Endothelial cell of umbilical vein (primary cell): ENCODE measurements around the gene RASL10B. TPM values are rescaled to one million over a fixed set of nuclear protein-coding genes. Genes with fewer than 3 reads are reported as not detected.

ENCODE experiments used
- BruUV-seq: library from RNA; stranded (reverse); fragments of 400-500 nt; replicated peaks from 2 replicates; lab custom pipeline; 2021; lab: Mats Ljungman, UMichigan
- CTCF ChIA-PET: fragments of 300-600, 350-600 bp; sonication (Branson Sonifier 250); formaldehyde crosslinking; loops from one replicate; lab custom pipeline; 2021; ENCODE audit warnings: antibody characterized with exemption, inconsistent platforms; lab: Charles Lee
- POLR2A ChIA-PET: fragments of 300-600, 350-600 bp; sonication (Branson Sonifier 250); formaldehyde crosslinking; loops from one replicate; lab custom pipeline; 2021; ENCODE audit warnings: antibody characterized with exemption, inconsistent platforms; lab: Charles Lee
- DNase-seq: peaks from one replicate; pipeline ENCODE4 v3.0.0-alpha.2; 2011; ENCODE audit warnings: low read depth, low spot score
- FAIRE-seq: peaks from 2 replicates; lab custom pipeline; 2011; peaks lifted over from hg19 to GRCh38; lab: Jason Lieb, UNC
- H2AFZ ChIP-seq: 2 replicates; pipeline ENCODE4 v1.6.0; 2012; ENCODE audit warnings: low read depth, low read length, control low read depth, inconsistent platforms
- H3K27ac ChIP-seq: 2 replicates; pipeline ENCODE4 v1.5.1; 2011; ENCODE audit warnings: low read depth, mild to moderate bottlenecking, control low read depth, low read length, moderate library complexity; ENCODE audit not compliant: insufficient read depth
- H3K27me3 ChIP-seq, 2 experiments: 2 replicates each; pipeline versions ENCODE4 v1.6.0 to v1.6.1; 2011; ENCODE audit warnings: low read length in 2 of 2, mixed read lengths in 1 of 2; ENCODE audit not compliant: control insufficient read depth in 2 of 2, insufficient read depth in 2 of 2
- H3K36me3 ChIP-seq, 2 experiments: 2 replicates in 1 of 2; 3 replicates in 1 of 2; pipeline ENCODE4 v1.5.1; 2011; ENCODE audit warnings: low read length in 2 of 2, mild to moderate bottlenecking in 1 of 2, moderate library complexity in 1 of 2; ENCODE audit not compliant: control insufficient read depth in 2 of 2, insufficient read depth in 2 of 2; ENCODE audit errors: extremely low read depth in 1 of 2
- H3K4me1 ChIP-seq: 3 replicates; pipeline ENCODE4 v1.5.1; 2011; ENCODE audit warnings: mild to moderate bottlenecking, low read length; ENCODE audit not compliant: control insufficient read depth, insufficient read depth; ENCODE audit errors: extremely low read depth
- H3K4me2 ChIP-seq: 2 replicates; pipeline ENCODE4 v1.6.1; 2011; ENCODE audit warnings: low read length, control low read depth, mixed read lengths; ENCODE audit not compliant: insufficient read depth
- H3K4me3 ChIP-seq, 3 experiments: fragments of 200-600 bp in 1 of 3; sonication (generic), shearing (Covaris generic) in 1 of 3; replicated peaks in 1 of 3; 2 replicates each; pipeline ENCODE4 v1.5.1; 2011 to 2016; ENCODE audit warnings: control low read depth in 3 of 3, low read length in 3 of 3, mild to moderate bottlenecking in 2 of 3, inconsistent platforms in 1 of 3, low read depth in 1 of 3, moderate library complexity in 1 of 3; ENCODE audit not compliant: insufficient read depth in 1 of 3
- H3K79me2 ChIP-seq: 2 replicates; pipeline ENCODE4 v1.6.0; 2012; ENCODE audit warnings: low read length, inconsistent platforms; ENCODE audit not compliant: control insufficient read depth, insufficient read depth
- H3K9ac ChIP-seq: replicated peaks from 2 replicates; pipeline ENCODE3; 2011; ENCODE audit warnings: low read length, control low read depth; ENCODE audit not compliant: insufficient read depth; ENCODE audit errors: extremely low read depth
- H3K9me1 ChIP-seq: replicated peaks from 3 replicates; pipeline ENCODE4 v1.6.0; 2011; ENCODE audit warnings: mild to moderate bottlenecking, low read length; ENCODE audit not compliant: control insufficient read depth, insufficient read depth; ENCODE audit errors: extremely low read depth
- H3K9me3 ChIP-seq: replicated peaks from 2 replicates; pipeline ENCODE4 v1.5.1; 2012; ENCODE audit warnings: low read length, inconsistent platforms; ENCODE audit not compliant: control insufficient read depth, insufficient read depth
- H4K20me1 ChIP-seq: replicated peaks from 2 replicates; pipeline ENCODE3; 2011; ENCODE audit warnings: mild to moderate bottlenecking, low read length; ENCODE audit not compliant: control insufficient read depth, insufficient read depth; ENCODE audit errors: extremely low read depth
- CTCF ChIP-seq, 2 donors: IDR thresholded peaks; 1 replicate in 1 of 2; 2 replicates in 1 of 2; pipeline ENCODE4 v1.5.1; 2011; ENCODE audit warnings: low read length in 2 of 2, mild to moderate bottlenecking in 2 of 2, moderate library complexity in 2 of 2, control low read depth in 1 of 2, inconsistent platforms in 1 of 2, low read depth in 1 of 2; ENCODE audit not compliant: insufficient read depth in 1 of 2; ENCODE audit errors: extremely low read depth in 1 of 2
- EZH2 ChIP-seq: IDR thresholded peaks from 2 replicates; pipeline ENCODE4 v1.6.1; 2012; ENCODE audit warnings: borderline replicate concordance, low read depth, mild to moderate bottlenecking, moderate library complexity, low read length, inconsistent platforms; ENCODE audit not compliant: severe bottlenecking
- FOS ChIP-seq: IDR thresholded peaks from 2 replicates; pipeline ENCODE4 v1.6.1; 2011; ENCODE audit warnings: mild to moderate bottlenecking, low read length, moderate library complexity, borderline replicate concordance; ENCODE audit not compliant: insufficient read depth
- GATA2 ChIP-seq: IDR thresholded peaks from 2 replicates; pipeline ENCODE4 v1.7.0; 2011; ENCODE audit warnings: low read depth, mild to moderate bottlenecking, moderate library complexity, mixed read lengths, low read length; ENCODE audit not compliant: insufficient read length, insufficient read depth
- JUN ChIP-seq: IDR thresholded peaks from 2 replicates; pipeline ENCODE4 v1.6.1; 2011; ENCODE audit warnings: borderline replicate concordance, low read depth; ENCODE audit not compliant: insufficient read length, insufficient read depth
- MAX ChIP-seq: IDR thresholded peaks from 2 replicates; pipeline ENCODE4 v1.6.1; 2011; ENCODE audit not compliant: insufficient read depth, insufficient read length
- MYC ChIP-seq: IDR thresholded peaks from one replicate; pipeline ENCODE4 v1.6.1; 2011; ENCODE audit warnings: mild to moderate bottlenecking, low read depth, low read length
- POLR2A ChIP-seq: IDR thresholded peaks from 2 replicates; pipeline ENCODE4 v1.6.1; 2012; ENCODE audit warnings: low read depth, mild to moderate bottlenecking, control low read depth, low read length
- POLR2AphosphoS5 ChIP-seq: IDR thresholded peaks from 2 replicates; pipeline ENCODE4 v1.6.1; 2012; ENCODE audit warnings: low read depth, mild to moderate bottlenecking, control low read depth, low read length, moderate library complexity; ENCODE audit not compliant: insufficient read depth
- dilution Hi-C: fragments of 300-500 bp; cut with MboI; formaldehyde crosslinking; loops from one replicate; pipeline ENCODE4 v1.15.0; 2019; ENCODE audit warnings: low sequenced_read_pairs; ENCODE audit not compliant: extremely low pct_ligation_motif_present
- intact Hi-C: fragments of 100-400 bp; cut with micrococcal nuclease; formaldehyde crosslinking; loops from one replicate; pipeline ENCODE4 v1.10.0; 2022
- polyA plus RNA-seq, 4 experiments: library from polyadenylated mRNA; depleted of rRNA in 3 of 4; stranded (reverse) in 3 of 4; unstranded in 1 of 4; fragments of >200 nt; gene quantifications; 2 replicates each; pipeline versions ENCODE4 v1.2.1 to v1.2.3, GENCODE V29; 2011 to 2012; ENCODE audit warnings: missing spikeins in 1 of 4
- total RNA-seq: library from RNA; stranded (reverse); gene quantifications from 2 replicates; pipeline ENCODE4 v1.2.3, GENCODE V29; 2021

Gene RASL10B
- total and polyA plus RNA-seq, 2 donors (not counting 3 experiments of a cell fraction or from before 2014, with no cell fraction given), result 0.19 to 0.71 TPM

GRCh38 chr17:35693662-35694061, 37.8 kb upstream of the RASL10B start:
- no peak overlapping the region for H3K9ac ChIP-seq
- no peaks in the 10 kb centered on the region for H4K20me1 ChIP-seq
- no TSS peak for BruUV-seq
- dilution Hi-C loops, result no loop called here
- no peaks in the 10 kb centered on the region for H3K27me3 ChIP-seq
- no peak for DNase-seq
- ChIA-PET CTCF (interaction anchor here (0.5 to 1.2 kb wide), 2 partner anchors 71 to 375 kb away, joined by 3 to 6 read pairs; no protein-coding TSS in a partner anchor), POLR2A (no interaction called here)
- FAIRE-seq, result no peak
- no peaks in the 10 kb centered on the region for H3K9me3 ChIP-seq
- H3K36me3 ChIP-seq, result peaks cover 10 to 14% of the 10 kb centered on the region in 2 experiments
- no peak for TF ChIP-seq FOS
- no peak for TF ChIP-seq EZH2
- TF ChIP-seq POLR2AphosphoS5, result no peak
- TF ChIP-seq MAX, result no peak
- TF ChIP-seq JUN, result no peak
- TF ChIP-seq POLR2A, result no peak
- TF ChIP-seq CTCF (IDR thresholded peaks at IDR 0.05; ENCODE audit: extremely low read depth in 1 of 2, insufficient read depth in 1 of 2, low read depth in 1 of 2, low read length in 2 of 2), result no peak
- no peak for TF ChIP-seq MYC
- TF ChIP-seq GATA2, result no peak
- H3K4me2 ChIP-seq, result no peak overlapping the region
- H2AFZ ChIP-seq, result no peak overlapping the region
- no peaks in the 10 kb centered on the region for H3K9me1 ChIP-seq
- no peaks in the 10 kb centered on the region for H3K79me2 ChIP-seq
- no peaks in the 10 kb centered on the region for H3K4me1 ChIP-seq
- no peak overlapping the region for H3K4me3 ChIP-seq
- H3K27ac ChIP-seq, result no peak overlapping the region
- intact Hi-C loops, result no loop called here
